Stimulated activated CD4-positive, alpha-beta T cell treated with anti-CD3 and anti-CD28 coated beads, TNF-alpha, amount 100 ng/mL, for 1 hour (primary cell): Measurements from ENCODE around the gene FSD1L.

Source experiments
- DNase-seq, 3 donors: peaks; one replicate each; pipeline ENCODE4 v3.0.0-alpha.2; 2020; ENCODE audit warnings: low read depth in 3 of 3, low spot score in 1 of 3

Gene FSD1L

DNA sequence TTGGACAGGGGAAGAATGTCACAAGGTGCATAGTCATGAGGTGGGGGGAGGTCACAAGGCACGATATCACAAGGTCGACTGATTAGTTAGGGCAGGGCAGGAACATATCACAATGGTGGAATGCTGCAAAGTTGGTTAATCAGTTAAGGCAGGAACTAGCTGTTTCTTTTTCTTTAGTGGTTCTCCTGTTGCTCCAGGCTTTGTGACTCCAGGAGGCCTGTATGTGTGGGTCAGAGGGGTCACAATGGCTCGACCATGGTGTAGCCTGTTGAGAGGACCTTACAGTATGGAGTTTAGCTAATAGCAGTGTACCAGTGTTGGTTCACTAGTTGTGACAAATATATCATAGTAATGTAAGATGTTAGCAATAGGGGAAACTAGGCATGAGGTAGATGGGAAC lies 12.4 kb upstream of the FSD1L start:
- no peak for DNase-seq

DNA sequence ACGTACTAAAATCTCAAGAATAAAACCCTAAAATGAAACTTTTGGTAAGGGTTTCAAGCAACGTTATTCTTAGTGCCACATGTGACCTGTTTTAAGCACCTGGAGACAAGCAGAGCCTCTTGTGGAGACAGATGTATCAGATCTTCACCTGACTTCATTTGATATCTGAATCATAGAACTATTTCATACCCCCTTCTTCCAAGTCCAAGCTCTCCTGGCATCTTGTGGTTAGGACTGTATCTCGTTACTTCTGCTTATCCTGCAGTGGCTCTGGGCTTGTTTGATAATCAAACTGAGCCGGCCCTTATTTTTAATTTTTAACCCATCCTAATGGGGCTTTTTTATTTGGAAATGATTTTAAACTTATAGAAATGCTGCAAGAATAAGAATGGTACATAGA lies 11.1 kb upstream of the FSD1L start:
- no peak for DNase-seq

DNA sequence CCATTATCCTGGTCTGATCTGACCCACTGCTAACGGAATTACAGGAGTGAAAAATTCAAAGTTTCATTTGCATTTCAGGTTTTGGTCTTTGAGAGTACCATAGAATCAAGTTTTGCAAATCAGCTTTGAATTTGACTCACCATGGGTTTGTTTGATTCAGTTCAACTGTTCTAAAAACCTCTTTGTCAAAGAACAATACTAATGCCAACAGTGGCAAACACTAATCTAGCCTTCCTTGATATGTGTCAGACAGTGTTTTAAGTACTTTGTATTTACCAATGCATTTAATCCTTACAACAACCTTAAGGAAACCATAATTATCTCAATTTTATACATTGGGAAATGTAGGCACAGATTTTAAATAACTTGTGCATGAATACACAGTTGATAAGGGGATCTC lies 10.1 kb upstream of the FSD1L start:
- no peak for DNase-seq

DNA sequence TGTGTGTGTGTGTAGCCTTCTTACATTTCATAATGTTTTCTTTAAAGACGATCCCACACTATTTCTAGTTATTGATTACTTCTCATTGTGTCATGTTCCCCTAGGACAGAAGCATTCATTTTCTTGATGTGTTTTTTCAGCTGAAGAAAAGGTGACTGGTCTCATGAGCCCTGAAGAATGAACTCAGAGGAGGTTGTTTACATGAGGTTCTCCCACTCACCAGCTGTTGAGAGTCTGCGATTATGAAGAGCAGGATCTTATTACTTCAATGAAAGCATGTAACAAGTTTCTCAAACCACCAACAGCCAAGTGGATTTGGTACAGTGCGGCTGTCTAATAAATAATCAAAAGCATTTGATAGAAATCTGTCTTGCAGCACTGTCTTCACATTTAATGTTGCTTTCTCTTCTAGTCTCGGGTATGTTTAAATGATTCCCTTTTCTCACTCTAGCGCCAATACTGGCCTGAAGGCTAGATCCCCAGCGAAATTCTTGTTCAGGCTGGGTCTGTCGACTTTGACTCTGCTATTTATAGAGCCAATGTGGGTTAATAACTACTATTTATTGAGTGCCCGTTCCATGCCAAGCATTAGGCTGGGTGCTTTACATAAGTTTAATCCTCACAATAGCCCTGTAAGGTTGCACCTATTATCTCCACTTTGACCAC lies 9.6 kb upstream of the FSD1L start:
- no peak for DNase-seq

DNA sequence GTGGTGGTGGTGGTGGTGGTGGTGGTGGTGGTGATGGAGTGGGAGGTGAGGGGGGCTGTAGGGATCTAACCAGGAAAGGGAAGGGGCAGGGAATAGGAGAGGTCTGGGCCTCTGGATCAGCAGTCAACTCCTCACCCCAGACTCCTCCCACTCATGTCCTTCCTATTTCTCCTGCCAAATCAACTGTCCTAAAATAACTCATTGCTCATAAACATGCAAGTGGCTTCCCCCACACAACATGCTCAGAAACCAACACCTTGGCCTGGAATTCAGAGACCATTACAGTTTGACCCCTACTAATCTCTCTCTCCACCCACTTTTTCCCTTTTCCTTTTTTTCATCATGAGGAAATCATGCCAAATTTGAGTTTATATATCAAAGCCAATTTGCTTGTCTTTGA lies 8.4 kb upstream of the FSD1L start:
- no peak for DNase-seq

DNA sequence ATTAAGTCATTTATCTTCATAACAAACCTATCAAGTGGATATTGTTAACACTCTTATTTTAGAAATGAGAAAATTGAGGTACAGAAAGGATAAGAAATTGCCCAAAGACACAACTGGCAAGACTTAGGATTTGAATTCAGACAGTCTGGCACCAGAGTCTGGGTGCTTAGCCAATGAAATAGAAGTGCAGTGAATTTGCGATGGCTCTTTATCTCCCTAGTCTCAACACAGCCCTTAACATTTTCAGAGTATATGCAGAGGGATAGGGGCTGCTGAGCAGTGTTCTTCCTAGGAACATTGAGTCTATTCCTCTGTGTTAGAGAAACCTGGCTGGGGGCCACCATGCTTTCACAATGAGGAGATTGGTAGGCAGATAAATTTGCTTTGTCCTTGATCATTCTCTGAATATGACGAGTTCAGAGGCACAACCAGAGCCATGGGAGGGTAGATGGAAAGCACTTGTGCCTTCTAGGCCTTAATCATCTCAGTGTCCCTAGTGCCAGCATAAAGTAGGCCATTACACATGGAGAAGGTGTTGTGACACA lies 6.1 kb upstream of the FSD1L start:
- DNase-seq: no peak

DNA sequence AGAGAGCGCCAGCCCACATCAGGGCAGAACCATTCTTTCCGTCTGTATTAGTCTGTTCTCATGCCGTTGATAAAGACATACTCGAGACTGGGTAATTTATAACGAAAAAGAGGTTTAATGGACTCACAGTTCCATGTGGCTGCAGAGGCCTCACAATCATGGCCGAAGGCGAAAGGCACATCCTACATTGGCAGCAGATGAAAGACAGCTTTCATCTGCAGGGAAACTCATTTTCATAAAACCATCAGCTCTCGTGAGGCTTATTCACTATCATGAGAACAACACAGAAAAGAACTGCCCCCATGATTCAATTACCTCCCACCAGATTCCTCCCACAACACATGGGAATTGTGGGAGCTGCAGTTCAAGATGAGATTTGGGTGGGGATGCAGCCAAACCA lies 4.7 kb upstream of the FSD1L start:
- DNase-seq: no peak

DNA sequence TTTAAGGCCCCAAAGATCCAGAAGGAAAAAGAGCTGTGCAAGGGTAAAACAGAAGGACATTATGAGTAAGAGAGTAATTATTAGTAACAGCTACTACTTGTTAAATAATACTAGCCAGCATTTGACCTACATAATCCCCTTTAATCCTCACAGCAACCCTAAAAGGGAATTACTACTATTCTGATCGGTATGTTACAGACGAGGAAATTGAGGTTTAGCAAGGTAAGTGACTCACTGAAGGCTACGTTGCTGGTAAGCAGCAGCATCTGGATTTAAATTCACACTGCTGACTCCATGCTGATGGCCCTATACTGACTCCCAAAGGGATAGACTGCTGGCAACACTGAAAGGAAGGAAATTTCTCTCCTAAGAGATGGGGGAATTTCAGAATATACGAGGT lies 3.7 kb upstream of the FSD1L start:
- no peak for DNase-seq

DNA sequence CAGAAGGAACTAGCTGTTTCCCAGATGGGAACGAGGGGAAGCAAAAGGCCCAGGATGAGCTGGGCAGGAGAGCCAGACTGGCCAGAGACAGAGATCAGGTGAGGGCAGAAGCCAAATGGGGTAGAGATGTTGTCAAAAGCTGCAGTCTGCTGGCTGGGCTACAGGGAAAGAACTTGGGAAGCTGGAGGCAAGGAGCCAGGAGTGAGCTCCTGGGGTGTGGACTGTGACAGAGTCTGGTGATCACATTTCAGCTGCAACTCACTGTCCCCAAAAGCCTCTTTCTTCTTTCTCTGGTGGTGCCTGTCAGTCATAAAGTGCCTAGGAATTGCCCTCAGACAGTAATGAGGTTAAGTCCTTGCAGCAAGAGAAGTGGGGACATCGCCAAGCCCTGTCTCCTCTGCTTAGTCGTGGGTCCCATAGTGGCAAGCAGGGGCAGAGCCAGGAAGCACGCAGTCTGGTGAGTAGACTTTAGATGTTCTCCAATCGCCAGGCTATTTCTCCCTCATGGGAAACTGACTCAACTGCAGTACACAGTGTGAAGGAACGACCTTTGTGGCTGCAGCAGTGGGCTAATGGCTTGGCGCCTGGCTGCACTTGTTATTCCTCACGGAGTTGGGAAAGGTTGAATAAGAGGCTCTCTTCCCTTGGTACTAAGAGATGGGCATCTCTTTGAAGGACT lies 2.5 kb upstream of the FSD1L start:
- DNase-seq: no peak

DNA sequence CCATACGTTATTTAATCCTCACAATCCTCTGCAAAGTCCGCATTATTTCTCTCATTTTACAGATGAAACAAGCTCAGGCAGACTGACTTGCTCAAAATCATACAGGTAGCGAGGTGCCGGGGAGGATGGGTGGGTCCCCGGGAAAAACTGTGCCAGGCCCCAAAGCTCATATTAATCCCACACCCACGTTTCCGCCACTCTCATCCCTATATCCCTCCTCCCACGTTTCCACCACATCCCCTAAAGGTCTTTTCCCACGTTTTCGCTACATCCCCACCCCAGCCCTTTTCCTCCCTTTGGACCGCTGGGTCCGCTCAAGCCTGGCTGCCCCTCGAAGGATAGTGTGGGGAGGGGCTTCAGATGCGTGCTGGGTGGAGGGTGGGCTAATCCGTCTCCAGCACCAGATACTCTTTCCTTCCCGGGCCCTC lies 434 bp upstream of the FSD1L start:
- DNase-seq: no peak

DNA sequence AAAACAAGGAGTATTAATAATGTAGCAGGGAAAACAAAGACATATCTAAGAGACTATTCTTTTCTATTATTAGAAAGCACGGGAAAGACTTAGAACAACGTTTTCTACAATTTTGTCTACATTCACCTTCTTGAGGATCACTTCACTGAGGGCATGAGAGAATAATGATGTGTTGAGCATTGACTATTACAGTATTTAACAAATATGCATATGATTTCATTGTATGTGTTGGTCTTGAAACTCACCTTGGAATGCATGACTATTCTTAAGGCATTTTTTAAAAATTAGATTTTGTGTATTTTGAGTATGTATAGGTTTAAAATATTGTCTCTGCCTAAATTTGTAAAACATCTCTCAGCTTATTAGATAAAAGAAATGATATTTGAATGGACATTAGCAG lies 1.2 kb downstream of the FSD1L start:
- DNase-seq: no peak

DNA sequence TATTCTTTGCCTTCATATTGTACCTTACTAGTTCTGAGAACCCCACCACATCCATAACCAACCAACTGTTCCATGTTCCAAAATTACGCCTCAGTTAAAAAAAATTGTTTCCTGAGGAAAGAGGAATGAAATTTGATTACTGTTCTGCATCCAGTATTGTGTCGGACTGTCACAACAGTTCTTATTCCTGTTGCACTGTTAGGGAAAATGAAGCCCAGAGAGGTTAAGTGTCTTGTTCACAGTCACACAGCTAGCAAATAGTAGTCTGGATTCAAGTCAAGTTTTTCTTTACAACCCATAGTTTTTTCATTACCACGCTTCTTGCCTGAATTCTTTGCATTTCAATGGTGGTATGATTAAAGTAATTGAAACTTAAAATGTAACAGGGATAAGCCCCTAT lies 4.4 kb downstream of the FSD1L start:
- no peak for DNase-seq

DNA sequence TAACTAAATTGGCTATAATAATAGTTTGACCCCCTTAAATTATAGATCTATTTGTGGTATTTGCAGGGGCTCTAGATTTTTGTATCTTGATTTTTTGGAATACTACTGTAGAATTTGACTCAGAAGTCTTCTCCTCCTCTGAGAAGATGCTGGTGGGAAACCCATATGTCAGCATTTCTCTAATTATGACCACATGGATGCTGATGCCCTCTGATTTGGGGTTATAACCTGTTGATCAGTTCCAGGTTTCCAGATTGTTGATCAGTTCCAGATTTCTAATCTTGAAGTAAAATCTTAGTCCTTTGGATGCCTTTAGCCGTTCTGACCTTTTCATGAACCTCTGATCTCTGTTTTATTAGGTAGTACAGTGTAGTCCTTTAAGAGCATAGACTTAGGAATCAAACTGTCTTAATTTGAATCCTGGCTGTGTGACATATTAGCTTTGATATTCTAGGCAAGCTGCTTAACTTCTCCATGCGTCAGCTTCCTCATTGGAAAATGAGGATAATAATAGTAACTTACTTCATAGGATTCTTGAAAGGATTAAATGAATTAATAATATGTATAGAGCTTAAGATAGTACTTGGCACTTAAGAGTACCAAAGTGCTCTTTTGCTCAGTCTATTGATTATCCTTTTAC lies 8.1 kb downstream of the FSD1L start:
- DNase-seq: no peak

DNA sequence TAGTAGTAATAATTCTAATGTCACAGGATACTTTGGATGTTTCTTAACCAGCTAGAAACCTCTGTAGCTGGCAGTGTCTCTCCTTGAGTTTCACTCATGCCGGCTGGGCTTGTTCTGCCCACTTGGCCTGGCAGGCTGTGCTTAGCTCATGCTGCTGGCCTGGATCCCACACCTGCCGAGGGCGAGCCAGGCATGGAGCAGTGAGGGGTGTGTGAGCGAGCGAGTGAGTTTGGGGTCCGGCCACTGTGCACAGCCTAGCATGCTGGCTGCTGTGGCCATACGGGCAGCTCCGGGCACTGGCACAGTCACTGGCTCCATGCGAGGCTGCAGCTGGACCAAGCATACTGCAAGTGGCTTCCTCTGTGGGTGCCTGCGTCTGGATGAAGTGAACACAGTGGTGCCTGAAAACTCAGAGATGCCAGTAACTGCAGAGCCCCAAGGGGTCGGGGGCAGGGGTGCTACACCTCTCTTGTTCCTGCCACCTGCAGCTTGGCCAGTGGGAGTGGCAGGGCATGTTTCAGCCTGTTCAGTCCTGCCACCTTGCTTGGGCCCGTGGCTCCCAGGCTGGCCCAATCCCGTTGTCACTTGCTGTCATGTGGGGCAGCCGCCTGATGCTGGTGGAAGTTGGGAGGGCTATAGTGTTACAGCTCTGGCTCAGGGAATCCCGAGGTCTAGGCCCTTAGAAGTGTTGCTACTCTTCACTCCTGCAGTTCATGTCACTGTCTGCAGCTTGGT lies 9.9 kb downstream of the FSD1L start:
- no peak for DNase-seq

DNA sequence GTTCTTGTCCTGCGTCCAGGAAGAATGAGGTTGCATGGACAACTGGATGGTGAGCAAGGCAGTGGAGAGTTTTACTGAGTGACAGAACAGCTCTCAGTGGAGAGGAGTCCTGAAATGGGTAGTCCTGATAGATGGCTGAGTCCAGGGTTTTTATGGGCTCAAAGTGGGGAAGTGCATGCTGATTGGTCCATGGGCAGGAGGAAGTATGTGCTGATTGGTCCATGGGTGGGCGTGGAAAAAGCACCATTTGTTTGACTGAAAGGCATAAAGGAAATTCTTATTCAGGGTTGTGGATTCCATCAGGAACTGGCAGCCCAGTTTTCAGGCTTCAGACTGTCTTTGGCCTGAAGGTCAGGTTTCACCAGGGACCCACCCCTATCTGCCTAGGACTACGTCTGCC lies 10.6 kb downstream of the FSD1L start:
- no peak for DNase-seq

DNA sequence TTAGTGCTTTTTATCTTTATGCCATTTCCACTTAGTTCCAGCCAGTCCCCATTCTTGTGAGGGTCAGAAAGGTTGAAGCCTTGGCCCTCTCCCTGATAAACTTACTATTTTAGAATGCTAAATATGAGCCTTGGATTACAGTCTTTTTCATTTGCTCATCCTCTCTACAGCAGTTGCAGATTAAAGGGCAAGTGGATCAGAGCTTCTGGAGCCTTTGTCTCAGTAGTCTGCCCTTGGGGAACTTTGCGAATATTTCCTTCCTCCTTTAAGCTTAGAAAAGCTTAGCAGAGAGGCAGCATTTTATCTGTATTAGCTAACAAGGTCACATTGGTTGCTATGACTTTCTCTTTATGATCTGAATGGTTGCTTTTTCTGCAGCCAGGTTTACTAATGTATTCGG lies 11.5 kb downstream of the FSD1L start:
- DNase-seq: no peak

DNA sequence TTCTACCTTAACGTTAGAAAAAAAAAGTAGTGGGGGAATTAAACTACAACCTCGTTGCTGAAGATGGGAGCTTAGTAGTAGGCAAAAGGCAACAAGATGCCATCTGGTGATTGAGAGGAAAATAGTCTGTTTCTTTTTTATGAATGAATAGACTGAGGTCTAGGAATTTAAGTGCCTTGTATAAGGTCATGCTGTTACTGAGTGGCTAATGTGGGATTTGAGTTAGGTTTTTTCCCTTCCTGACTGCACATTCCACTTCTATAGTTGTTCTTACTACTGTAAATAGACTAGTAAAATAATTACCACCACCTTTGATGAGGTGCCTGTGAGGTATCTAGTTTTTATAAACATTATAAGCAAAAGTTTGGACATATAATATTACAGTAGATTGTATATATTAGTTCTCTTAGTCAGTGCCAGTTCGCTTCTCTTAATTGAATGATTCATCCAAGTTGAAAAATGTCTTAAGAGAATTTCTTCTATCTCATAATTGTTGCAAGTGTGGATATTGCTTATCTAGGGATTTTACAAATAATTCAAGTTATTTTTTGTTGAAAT lies 19.1 kb downstream of the FSD1L start:
- DNase-seq: no peak

DNA sequence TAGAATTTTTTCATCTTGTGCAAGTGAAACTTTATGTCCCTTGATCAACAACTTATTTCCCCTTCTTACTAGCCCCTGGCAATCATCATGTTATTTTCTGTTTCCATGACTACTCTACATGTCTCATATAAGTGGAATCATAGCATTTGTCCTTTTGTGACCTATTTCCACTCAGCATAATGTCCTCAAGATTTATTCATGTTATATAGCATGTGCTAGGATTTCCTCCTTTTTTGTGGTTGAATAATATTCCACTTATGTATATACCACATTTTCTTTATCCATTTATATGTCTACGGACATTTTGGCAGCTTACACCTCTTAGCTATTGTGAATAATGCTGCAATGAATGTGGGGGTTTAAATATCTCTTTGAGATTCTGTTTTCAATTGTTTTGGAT lies 21.0 kb downstream of the FSD1L start:
- DNase-seq: no peak

DNA sequence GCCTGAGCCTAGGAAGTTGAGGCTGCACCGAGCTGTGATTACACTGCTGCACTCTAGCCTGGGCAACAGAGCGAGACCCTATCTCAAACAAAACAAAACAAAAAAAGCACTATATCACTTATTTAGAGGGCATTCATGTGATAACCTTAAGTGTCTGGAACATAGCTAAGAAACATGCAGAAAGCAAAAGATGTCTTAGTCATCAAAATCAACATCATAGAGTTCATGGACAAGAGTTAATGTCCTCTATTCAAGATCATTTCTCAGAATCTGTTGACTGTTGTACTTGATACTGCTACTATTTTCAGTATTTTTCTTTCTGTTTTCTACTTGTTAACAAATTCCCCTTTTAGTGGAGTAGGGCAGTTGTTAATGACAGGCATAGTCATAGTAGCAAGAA lies 25.4 kb downstream of the FSD1L start:
- DNase-seq: no peak

DNA sequence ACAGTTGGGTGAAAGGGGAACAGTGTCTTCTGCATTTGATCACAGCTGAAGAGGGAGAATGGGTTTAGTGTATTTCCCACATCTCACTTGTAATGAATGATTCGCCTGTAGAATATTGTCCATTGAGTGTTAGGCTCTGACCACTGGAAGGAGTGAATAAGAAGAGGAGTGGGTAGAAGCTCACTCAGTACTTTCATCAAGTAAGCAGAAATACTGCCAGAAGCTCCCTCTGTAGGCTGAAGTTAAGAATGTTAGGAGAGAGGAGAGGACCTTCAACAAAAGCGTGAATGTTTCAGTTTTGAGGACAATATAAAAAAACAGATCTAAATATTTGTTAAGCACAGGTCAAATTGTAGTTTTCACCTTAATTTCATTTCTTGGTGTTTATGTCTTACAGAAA lies 27.5 kb downstream of the FSD1L start:
- DNase-seq: no peak

DNA sequence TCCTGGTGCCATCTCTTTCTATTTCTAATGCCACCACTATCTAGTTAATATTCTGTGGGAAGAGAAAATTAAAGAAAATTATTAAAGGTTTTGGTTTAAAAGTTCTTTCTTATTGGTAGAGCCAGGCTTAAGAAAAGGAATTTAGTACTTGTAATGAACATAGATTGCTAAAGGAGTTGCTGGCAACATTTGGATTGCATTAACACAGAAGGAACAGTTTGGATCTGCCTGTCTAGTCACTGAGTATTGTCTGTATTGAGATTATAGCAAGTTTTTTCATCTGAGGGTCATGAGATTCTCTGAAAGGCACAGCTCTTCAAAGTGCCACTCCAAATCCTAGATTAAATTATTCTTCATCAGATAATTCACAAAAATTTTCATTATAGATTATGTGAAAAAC lies 32.0 kb downstream of the FSD1L start:
- no peak for DNase-seq

DNA sequence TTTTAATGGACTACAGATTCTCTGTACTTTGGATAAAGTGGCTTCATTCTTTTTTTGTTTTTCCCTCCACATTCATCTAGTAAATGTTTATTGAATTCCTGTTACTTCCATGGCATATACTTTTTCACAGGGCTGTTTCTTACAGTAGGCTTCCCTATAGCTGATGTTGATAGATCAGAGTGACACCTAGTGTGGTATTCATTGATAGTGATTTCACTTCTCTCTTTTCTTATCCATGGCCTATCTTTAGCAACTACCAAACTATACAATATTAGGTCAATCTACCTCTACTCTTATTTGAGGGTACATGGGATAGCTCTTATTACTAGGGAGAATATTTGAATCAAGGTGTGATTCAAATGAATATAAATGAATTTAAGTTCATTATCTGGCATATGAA lies 35.8 kb downstream of the FSD1L start:
- no peak for DNase-seq
